Measurements from ENCODE around the gene PADI6. TPM values are rescaled to one million over a fixed set of nuclear protein-coding genes. Genes with fewer than 3 reads are reported as not detected.
A peak's percentile ranks its signal among the peaks of the same experiment; 100 is the strongest.

Gene PADI6
- total RNA-seq, 1 donor from 2014 or later = not detected

GRCh38 chr1:17438318-17439249 lies 66.6 kb downstream of the PADI6 start:
- H3K4me3 Mint-ChIP-seq = peak overlapping the region; percentile 97
- TF ChIP-seq CTCF (conservative IDR thresholded peaks at IDR 0.05) = no peak
- DNase-seq (ENCODE audit: low read depth, low spot score) = peak; percentile 62
- H3K27me3 Mint-ChIP-seq (ENCODE audit: low read depth) = peaks cover 46% of the 10 kb centered on the region
- no peaks in the 10 kb centered on the region for H3K9me3 Mint-ChIP-seq
- H3K36me3 Mint-ChIP-seq (ENCODE audit: low read depth) = peaks cover 6% of the 10 kb centered on the region
- H3K27ac Mint-ChIP-seq (ENCODE audit: unreplicated experiment) = peak overlapping the region; percentile 97
- peaks cover 54% of the 10 kb centered on the region for H3K4me1 Mint-ChIP-seq

GRCh38 chr1:17439250-17440073 lies 67.5 kb downstream of the PADI6 start, which contains the start of gene RCC2:
Gene RCC2, minus strand, starts transcription at chr1:17439677. Its CDS starts 1,163 bp downstream, at chr1:17438514.
- Mint-ChIP-seq H3K36me3 (ENCODE audit: low read depth) (peaks cover 5% of the 10 kb centered on the region), H3K4me3 (peak within 1 kb of the TSS; percentile 97), H3K27ac (ENCODE audit: unreplicated experiment) (peak within 1 kb of the TSS; percentile 97), H3K4me1 (peaks cover 45% of the 10 kb centered on the region), H3K9me3 (no peaks in the 10 kb centered on the region), H3K27me3 (ENCODE audit: low read depth) (peaks cover 46% of the 10 kb centered on the region)
- peak; percentile 57 for DNase-seq (ENCODE audit: low read depth, low spot score)
- TF ChIP-seq CTCF (conservative IDR thresholded peaks at IDR 0.05) = peak; percentile 36

GRCh38 chr1:17440074-17440826 lies 68.3 kb downstream of the PADI6 start:
- Mint-ChIP-seq H3K4me1 (peaks cover 37% of the 10 kb centered on the region), H3K36me3 (ENCODE audit: low read depth) (no peaks in the 10 kb centered on the region), H3K27ac (ENCODE audit: unreplicated experiment) (no peak overlapping the region), H3K4me3 (peak overlapping the region; percentile 97), H3K9me3 (no peaks in the 10 kb centered on the region), H3K27me3 (ENCODE audit: low read depth) (peaks cover 46% of the 10 kb centered on the region)
- no peak for TF ChIP-seq CTCF (conservative IDR thresholded peaks at IDR 0.05)
- no peak for DNase-seq (ENCODE audit: low read depth, low spot score)

GRCh38 chr1:17440827-17441168 lies 68.8 kb downstream of the PADI6 start:
- H3K4me1 Mint-ChIP-seq = peaks cover 33% of the 10 kb centered on the region
- TF ChIP-seq CTCF (conservative IDR thresholded peaks at IDR 0.05) = no peak
- peaks cover 46% of the 10 kb centered on the region for H3K27me3 Mint-ChIP-seq (ENCODE audit: low read depth)
- H3K9me3 Mint-ChIP-seq = no peaks in the 10 kb centered on the region
- H3K27ac Mint-ChIP-seq (ENCODE audit: unreplicated experiment) = no peak overlapping the region
- DNase-seq (ENCODE audit: low read depth, low spot score) = no peak
- peak overlapping the region; percentile 97 for H3K4me3 Mint-ChIP-seq
- no peaks in the 10 kb centered on the region for H3K36me3 Mint-ChIP-seq (ENCODE audit: low read depth)
